ENCODE data around the gene SLC39A12. TPM values are rescaled to one million over a fixed set of nuclear protein-coding genes. Genes with fewer than 3 reads are reported as not detected.

The SLC39A12 gene
- total and polyA plus RNA-seq, 10 of the 15 experiments (the other 5 are each of a cell fraction or from before 2014, with no cell fraction given), result 0.47 to 1.5 (median 0.68) TPM; not detected in 1

DNA sequence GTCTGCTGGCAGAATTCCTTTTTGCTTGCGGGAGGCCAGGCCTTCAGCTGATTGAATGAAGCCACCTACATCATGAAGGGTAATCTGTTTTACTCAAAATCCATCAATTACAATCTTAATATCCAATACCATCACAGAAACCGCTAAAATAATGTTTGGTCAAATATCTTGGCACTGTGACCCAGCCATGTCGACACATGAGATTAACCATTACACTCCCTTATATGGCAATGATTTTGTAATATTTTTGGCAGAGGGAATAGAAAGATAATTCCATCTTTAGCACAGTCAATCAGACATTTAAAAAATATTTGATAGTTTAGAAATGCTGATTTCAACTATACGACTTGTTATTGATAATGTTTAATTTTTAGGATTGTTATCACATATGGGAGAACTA lies 36.5 kb upstream of the SLC39A12 start:
- CTCF ChIA-PET, result no interaction called here
- Histone ChIP-seq H3K4me2 (ENCODE audit: control insufficient read depth, insufficient read depth) (no peak overlapping the region), H3K4me1 (ENCODE audit: control insufficient read depth, insufficient read depth, low read length) (no peaks in the 10 kb centered on the region), H2AFZ (ENCODE audit: control insufficient read depth, low read depth, low read length) (no peak overlapping the region), H3K9me3 (replicated peaks; ENCODE audit: control insufficient read depth, insufficient read depth, low read length) (no peaks in the 10 kb centered on the region; the same call in 2 of the 3 replicates), H3K27me3 (replicated peaks in 1 of 2; ENCODE audit: control insufficient read depth in 2 of 2, insufficient read depth in 2 of 2, low read length in 1 of 2) (no peaks in the 10 kb centered on the region), H3K27ac (ENCODE audit: control insufficient read depth, insufficient read depth) (no peak overlapping the region), H3K79me2 (ENCODE audit: control insufficient read depth, insufficient read depth, low read length) (no peaks in the 10 kb centered on the region), H3K36me3 (ENCODE audit: control insufficient read depth in 2 of 2, insufficient read depth in 2 of 2, low read length in 1 of 2) (no peaks in the 10 kb centered on the region), H4K20me1 (ENCODE audit: control insufficient read depth, insufficient read depth) (no peaks in the 10 kb centered on the region), H3K4me3 (no peak overlapping the region), H3K9ac (ENCODE audit: control insufficient read depth, insufficient read depth, low read length) (no peak overlapping the region)
- TF ChIP-seq, protein P1, sequence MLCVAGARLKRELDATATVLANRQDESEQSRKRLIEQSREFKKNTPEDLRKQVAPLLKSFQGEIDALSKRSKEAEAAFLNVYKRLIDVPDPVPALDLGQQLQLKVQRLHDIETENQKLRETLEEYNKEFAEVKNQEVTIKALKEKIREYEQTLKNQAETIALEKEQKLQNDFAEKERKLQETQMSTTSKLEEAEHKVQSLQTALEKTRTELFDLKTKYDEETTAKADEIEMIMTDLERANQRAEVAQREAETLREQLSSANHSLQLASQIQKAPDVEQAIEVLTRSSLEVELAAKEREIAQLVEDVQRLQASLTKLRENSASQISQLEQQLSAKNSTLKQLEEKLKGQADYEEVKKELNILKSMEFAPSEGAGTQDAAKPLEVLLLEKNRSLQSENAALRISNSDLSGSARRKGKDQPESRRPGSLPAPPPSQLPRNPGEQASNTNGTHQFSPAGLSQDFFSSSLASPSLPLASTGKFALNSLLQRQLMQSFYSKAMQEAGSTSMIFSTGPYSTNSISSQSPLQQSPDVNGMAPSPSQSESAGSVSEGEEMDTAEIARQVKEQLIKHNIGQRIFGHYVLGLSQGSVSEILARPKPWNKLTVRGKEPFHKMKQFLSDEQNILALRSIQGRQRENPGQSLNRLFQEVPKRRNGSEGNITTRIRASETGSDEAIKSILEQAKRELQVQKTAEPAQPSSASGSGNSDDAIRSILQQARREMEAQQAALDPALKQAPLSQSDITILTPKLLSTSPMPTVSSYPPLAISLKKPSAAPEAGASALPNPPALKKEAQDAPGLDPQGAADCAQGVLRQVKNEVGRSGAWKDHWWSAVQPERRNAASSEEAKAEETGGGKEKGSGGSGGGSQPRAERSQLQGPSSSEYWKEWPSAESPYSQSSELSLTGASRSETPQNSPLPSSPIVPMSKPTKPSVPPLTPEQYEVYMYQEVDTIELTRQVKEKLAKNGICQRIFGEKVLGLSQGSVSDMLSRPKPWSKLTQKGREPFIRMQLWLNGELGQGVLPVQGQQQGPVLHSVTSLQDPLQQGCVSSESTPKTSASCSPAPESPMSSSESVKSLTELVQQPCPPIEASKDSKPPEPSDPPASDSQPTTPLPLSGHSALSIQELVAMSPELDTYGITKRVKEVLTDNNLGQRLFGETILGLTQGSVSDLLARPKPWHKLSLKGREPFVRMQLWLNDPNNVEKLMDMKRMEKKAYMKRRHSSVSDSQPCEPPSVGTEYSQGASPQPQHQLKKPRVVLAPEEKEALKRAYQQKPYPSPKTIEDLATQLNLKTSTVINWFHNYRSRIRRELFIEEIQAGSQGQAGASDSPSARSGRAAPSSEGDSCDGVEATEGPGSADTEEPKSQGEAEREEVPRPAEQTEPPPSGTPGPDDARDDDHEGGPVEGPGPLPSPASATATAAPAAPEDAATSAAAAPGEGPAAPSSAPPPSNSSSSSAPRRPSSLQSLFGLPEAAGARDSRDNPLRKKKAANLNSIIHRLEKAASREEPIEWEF (IDR thresholded peaks at IDR 0.05; ENCODE audit: insufficient replicate concordance, low read depth, low read length), result no peak
- no peak for TF ChIP-seq SUPT20H (IDR thresholded peaks at IDR 0.05; ENCODE audit: borderline replicate concordance, control insufficient read depth, low read depth, low read length)
- TF ChIP-seq, protein P2, sequence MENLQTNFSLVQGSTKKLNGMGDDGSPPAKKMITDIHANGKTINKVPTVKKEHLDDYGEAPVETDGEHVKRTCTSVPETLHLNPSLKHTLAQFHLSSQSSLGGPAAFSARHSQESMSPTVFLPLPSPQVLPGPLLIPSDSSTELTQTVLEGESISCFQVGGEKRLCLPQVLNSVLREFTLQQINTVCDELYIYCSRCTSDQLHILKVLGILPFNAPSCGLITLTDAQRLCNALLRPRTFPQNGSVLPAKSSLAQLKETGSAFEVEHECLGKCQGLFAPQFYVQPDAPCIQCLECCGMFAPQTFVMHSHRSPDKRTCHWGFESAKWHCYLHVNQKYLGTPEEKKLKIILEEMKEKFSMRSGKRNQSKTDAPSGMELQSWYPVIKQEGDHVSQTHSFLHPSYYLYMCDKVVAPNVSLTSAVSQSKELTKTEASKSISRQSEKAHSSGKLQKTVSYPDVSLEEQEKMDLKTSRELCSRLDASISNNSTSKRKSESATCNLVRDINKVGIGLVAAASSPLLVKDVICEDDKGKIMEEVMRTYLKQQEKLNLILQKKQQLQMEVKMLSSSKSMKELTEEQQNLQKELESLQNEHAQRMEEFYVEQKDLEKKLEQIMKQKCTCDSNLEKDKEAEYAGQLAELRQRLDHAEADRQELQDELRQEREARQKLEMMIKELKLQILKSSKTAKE (IDR thresholded peaks at IDR 0.05; ENCODE audit: low read depth, poor library complexity, severe bottlenecking), result no peak
- in situ Hi-C loops (cut with MboI) (no loop called here), intact Hi-C loops (cut with micrococcal nuclease; ENCODE audit: unreplicated experiment) (no loop called here)
- ATAC-seq, result no peak
- BruUV-seq (replicated peaks), result no TSS peak
- RAD21 ChIA-PET (ENCODE audit: unreplicated experiment), result no interaction called here
- POLR2A ChIA-PET, result no interaction called here
- no peak for FAIRE-seq
- WGBS (ENCODE audit: insufficient coverage, insufficient replicate concordance, low lambda C conversion rate, missing lambda C conversion rate), result 65% methylated on average over 4 of the region's 4 CpGs
- DNase-seq (ENCODE audit: low read depth, low spot score), result no peak
- SMC1A ChIA-PET (ENCODE audit: uncharacterized antibody, unreplicated experiment), result no interaction called here
